Panc1 (cell line): ENCODE measurements around the gene TRRAP. TPM values are rescaled to one million over a fixed set of nuclear protein-coding genes. Genes with fewer than 3 reads are reported as not detected.
A peak's percentile ranks its signal among the peaks of the same experiment; 100 is the strongest.

Experiments used
- ATAC-seq: fragments of 200-7000 bp; cut with Tn5 transposase; 2 replicates; pipeline ENCODE4 v1.9.1; 2020; ENCODE audit warnings: mild to moderate bottlenecking, moderate library complexity
- BruUV-seq: library from RNA; stranded (reverse); fragments of 400-500 nt; replicated peaks from 2 replicates; lab custom pipeline; 2021; lab: Mats Ljungman, UMichigan
- CTCF ChIA-PET: fragments of 300-600 bp; sonication (Branson Sonifier 250); formaldehyde crosslinking; loops from one replicate; lab custom pipeline; 2022; ENCODE audit warnings: antibody characterized with exemption; lab: Charles Lee
- POLR2A ChIA-PET: fragments of 300-600 bp; sonication (Branson Sonifier 250); formaldehyde crosslinking; loops from one replicate; lab custom pipeline; 2022; ENCODE audit warnings: antibody characterized with exemption; lab: Charles Lee
- DNase-seq: peaks from one replicate; pipeline ENCODE4 v3.0.0-alpha.2; 2010; ENCODE audit warnings: low read depth, low spot score
- H3K27ac ChIP-seq: 2 replicates; pipeline ENCODE4 v1.5.1; 2011; ENCODE audit warnings: mild to moderate bottlenecking, low read length, inconsistent platforms
- H3K27me3 ChIP-seq: fragments of 200-500 bp; sonication (Bioruptor generic); 2 replicates; pipeline ENCODE4 v1.6.0; 2014; ENCODE audit warnings: low read length, inconsistent platforms; ENCODE audit not compliant: control insufficient read depth, insufficient read depth
- H3K36me3 ChIP-seq: fragments of 200-500 bp; sonication (Bioruptor generic); 2 replicates; pipeline ENCODE4 v1.5.1; 2014; ENCODE audit warnings: inconsistent platforms, mild to moderate bottlenecking, low read length, moderate library complexity; ENCODE audit not compliant: control insufficient read depth, insufficient read depth
- H3K4me1 ChIP-seq: 2 replicates; pipeline ENCODE4 v1.5.1; 2011; ENCODE audit warnings: inconsistent platforms, mild to moderate bottlenecking, low read length, moderate library complexity; ENCODE audit not compliant: control insufficient read depth, insufficient read depth
- H3K4me3 ChIP-seq, 2 experiments: 2 replicates each; pipeline ENCODE4 v1.5.1; 2011 to 2012; ENCODE audit warnings: low read depth in 2 of 2, low read length in 2 of 2, mild to moderate bottlenecking in 2 of 2, inconsistent platforms in 1 of 2, moderate library complexity in 1 of 2
- H3K9me3 ChIP-seq: fragments of 200-500 bp; sonication (Bioruptor generic); 2 replicates; pipeline ENCODE4 v1.5.1; 2014; ENCODE audit warnings: low read depth, mild to moderate bottlenecking, inconsistent platforms, low read length, moderate library complexity; ENCODE audit not compliant: control insufficient read depth, insufficient read depth
- POLR2AphosphoS5 ChIP-seq: IDR thresholded peaks from 2 replicates; pipeline ENCODE4 v1.6.1; 2012; ENCODE audit warnings: mild to moderate bottlenecking, low read depth, low read length, moderate library complexity
- SIN3A ChIP-seq: IDR thresholded peaks from 2 replicates; pipeline ENCODE4 v1.6.1; 2012; ENCODE audit warnings: low read depth, mild to moderate bottlenecking, low read length, moderate library complexity, borderline replicate concordance; ENCODE audit not compliant: insufficient read depth
- TCF7L2 ChIP-seq: IDR thresholded peaks from 2 replicates; pipeline ENCODE4 v1.6.1; 2011; ENCODE audit warnings: mild to moderate bottlenecking, low read depth, low read length, inconsistent platforms
- in situ Hi-C: cut with HindIII; loops from 2 replicates; pipeline ENCODE4 v1.10.0; 2016; ENCODE audit warnings: low sequenced_read_pairs, low pct_unique_long_range_greater_than_20kb
- intact Hi-C: fragments of 100-400 bp; cut with micrococcal nuclease; formaldehyde crosslinking; loops from one replicate; pipeline ENCODE4 v1.10.0; 2022; ENCODE audit not compliant: unreplicated experiment
- total RNA-seq: library from RNA; stranded (reverse); gene quantifications from one replicate; pipeline ENCODE4 v1.2.1, GENCODE V29; 2021; ENCODE audit not compliant: unreplicated experiment
- TF ChIP-seq, protein P1 (sequence below), 2 experiments: IDR thresholded peaks; 2 replicates each; pipeline ENCODE4 v1.6.1; 2011 to 2012; ENCODE audit warnings: low read depth in 2 of 2, control low read depth in 1 of 2, low read length in 1 of 2, mild to moderate bottlenecking in 1 of 2, moderate library complexity in 1 of 2; ENCODE audit not compliant: insufficient read depth in 1 of 2
- TF ChIP-seq, protein P2 (sequence below): fragments of 450-650 bp; IDR thresholded peaks from 2 replicates; pipeline ENCODE4 v1.5.1; 2017; ENCODE audit warnings: mild to moderate bottlenecking

Gene TRRAP
- total RNA-seq, 1 experiment from 2014 or later: 44.9 TPM

DNA sequence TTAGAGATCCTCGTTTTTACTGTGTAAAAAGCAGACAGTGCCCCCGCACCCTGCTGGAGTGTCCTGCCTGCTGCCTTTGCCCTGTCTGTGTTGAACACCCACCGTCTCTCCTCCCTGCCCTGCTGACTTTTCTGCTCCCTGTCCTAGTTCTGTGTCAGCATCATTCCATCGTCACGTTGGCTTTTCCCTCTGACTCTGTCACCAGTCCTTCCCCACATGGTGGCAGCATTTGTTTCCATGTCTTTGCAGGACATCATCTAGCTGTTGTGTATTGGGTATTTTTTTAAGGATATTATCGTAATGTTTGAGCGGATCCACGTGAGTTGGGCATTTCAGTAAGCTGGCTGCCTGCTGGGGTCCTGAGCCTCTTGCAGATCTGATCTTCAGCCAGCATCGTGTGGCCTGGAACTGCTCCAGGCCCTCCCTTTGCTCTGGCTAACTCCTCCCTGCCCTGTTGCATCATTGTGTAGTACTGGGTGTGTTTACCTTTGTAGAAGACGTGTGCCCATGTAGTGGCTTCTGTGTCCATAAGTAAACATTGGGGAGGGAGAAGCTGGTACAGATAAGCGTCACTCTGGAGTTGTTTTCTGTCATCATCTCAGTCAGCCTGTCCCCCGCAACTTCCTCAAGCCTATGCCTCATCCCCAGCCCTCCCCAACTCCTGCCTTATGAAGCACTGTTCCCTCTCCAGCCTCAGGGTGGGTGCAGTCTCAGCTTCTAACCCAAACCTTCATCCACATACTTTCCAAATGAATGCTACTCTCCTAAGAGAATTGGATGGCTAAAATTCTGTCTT lies 44.3 kb downstream of the TRRAP start:
- H3K4me1 ChIP-seq: no peaks in the 10 kb centered on the region
- TF ChIP-seq, protein P1, sequence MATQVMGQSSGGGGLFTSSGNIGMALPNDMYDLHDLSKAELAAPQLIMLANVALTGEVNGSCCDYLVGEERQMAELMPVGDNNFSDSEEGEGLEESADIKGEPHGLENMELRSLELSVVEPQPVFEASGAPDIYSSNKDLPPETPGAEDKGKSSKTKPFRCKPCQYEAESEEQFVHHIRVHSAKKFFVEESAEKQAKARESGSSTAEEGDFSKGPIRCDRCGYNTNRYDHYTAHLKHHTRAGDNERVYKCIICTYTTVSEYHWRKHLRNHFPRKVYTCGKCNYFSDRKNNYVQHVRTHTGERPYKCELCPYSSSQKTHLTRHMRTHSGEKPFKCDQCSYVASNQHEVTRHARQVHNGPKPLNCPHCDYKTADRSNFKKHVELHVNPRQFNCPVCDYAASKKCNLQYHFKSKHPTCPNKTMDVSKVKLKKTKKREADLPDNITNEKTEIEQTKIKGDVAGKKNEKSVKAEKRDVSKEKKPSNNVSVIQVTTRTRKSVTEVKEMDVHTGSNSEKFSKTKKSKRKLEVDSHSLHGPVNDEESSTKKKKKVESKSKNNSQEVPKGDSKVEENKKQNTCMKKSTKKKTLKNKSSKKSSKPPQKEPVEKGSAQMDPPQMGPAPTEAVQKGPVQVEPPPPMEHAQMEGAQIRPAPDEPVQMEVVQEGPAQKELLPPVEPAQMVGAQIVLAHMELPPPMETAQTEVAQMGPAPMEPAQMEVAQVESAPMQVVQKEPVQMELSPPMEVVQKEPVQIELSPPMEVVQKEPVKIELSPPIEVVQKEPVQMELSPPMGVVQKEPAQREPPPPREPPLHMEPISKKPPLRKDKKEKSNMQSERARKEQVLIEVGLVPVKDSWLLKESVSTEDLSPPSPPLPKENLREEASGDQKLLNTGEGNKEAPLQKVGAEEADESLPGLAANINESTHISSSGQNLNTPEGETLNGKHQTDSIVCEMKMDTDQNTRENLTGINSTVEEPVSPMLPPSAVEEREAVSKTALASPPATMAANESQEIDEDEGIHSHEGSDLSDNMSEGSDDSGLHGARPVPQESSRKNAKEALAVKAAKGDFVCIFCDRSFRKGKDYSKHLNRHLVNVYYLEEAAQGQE (IDR thresholded peaks at IDR 0.05; ENCODE audit: insufficient read depth in 1 of 2, low read depth in 2 of 2, low read length in 1 of 2): no peak
- TF ChIP-seq, protein P2, sequence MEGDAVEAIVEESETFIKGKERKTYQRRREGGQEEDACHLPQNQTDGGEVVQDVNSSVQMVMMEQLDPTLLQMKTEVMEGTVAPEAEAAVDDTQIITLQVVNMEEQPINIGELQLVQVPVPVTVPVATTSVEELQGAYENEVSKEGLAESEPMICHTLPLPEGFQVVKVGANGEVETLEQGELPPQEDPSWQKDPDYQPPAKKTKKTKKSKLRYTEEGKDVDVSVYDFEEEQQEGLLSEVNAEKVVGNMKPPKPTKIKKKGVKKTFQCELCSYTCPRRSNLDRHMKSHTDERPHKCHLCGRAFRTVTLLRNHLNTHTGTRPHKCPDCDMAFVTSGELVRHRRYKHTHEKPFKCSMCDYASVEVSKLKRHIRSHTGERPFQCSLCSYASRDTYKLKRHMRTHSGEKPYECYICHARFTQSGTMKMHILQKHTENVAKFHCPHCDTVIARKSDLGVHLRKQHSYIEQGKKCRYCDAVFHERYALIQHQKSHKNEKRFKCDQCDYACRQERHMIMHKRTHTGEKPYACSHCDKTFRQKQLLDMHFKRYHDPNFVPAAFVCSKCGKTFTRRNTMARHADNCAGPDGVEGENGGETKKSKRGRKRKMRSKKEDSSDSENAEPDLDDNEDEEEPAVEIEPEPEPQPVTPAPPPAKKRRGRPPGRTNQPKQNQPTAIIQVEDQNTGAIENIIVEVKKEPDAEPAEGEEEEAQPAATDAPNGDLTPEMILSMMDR: no peak
- TF ChIP-seq TCF7L2 (no peak), SIN3A (no peak), POLR2AphosphoS5 (no peak)
- H3K4me3 ChIP-seq: no peak overlapping the region
- in situ Hi-C loops (no loop called here), intact Hi-C loops (no loop called here)
- H3K36me3 ChIP-seq: peaks cover 7% of the 10 kb centered on the region; the same call in 1 of the 2 replicates
- H3K9me3 ChIP-seq: no peaks in the 10 kb centered on the region
- H3K27ac ChIP-seq: no peak overlapping the region
- ATAC-seq (peak; percentile 43; the same call in 1 of the 2 replicates), DNase-seq (no peak)
- ChIA-PET POLR2A (no interaction called here), CTCF (no interaction called here)
- no TSS peak for BruUV-seq
- H3K27me3 ChIP-seq: no peaks in the 10 kb centered on the region

DNA sequence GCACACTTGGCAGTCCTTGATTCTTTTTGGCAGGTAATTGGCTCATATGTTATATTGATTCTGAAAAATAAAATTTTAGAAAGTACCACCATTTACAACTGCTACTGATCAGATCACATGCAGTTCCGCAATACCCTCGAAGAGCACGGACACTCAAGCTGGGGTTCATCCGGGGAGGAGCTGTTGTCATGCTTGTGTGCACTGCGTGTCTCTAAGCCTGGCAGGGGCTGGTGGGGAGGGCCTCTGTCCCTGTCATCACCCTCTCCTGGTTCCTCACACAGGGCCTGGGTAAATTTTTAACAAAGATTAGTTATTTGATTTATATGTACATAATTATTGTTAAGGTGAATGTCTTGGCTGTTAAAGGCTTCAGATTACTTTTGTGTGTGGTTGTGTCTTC lies 45.2 kb downstream of the TRRAP start:
- in situ Hi-C loops: no loop called here

More for the DNA sequence above, 45.2 kb downstream of the TRRAP start:
- no peaks in the 10 kb centered on the region for H3K4me1 ChIP-seq
- POLR2A ChIA-PET: no interaction called here
- DNase-seq: no peak
- CTCF ChIA-PET: no interaction called here
- no peak overlapping the region for H3K4me3 ChIP-seq
- intact Hi-C loops: no loop called here
- TF ChIP-seq TCF7L2 (no peak), POLR2AphosphoS5 (no peak), SIN3A (no peak)
- TF ChIP-seq, protein P1 (IDR thresholded peaks at IDR 0.05; ENCODE audit: insufficient read depth in 1 of 2, low read depth in 2 of 2, low read length in 1 of 2): no peak
- TF ChIP-seq, protein P2: no peak
- no peaks in the 10 kb centered on the region for H3K9me3 ChIP-seq
- no peaks in the 10 kb centered on the region for H3K27me3 ChIP-seq
- ATAC-seq: no peak
- no TSS peak for BruUV-seq
- peaks cover 9% of the 10 kb centered on the region for H3K36me3 ChIP-seq
- no peak overlapping the region for H3K27ac ChIP-seq
